HL-60 (cell line): ENCODE data around the gene DNAH1.

Experiments
- DNase-seq, 2 experiments: peaks; one replicate each; pipeline ENCODE4 v3.0.0-alpha.2; 2010 to 2020; ENCODE audit warnings: low read depth in 1 of 2, low spot score in 1 of 2
- H3K27ac ChIP-seq: fragments of 250-450 bp; sonication (Bioruptor Pico); replicated peaks from 2 replicates; pipeline ENCODE4 v1.5.1; 2020; ENCODE audit warnings: mild to moderate bottlenecking, moderate library complexity
- H3K27me3 ChIP-seq: fragments of 250-450 bp; sonication (Bioruptor Pico); 2 replicates; pipeline ENCODE4 v1.5.1; 2021; ENCODE audit warnings: mild to moderate bottlenecking, moderate library complexity; ENCODE audit not compliant: insufficient read depth, poor library complexity, severe bottlenecking
- H3K4me3 ChIP-seq: replicated peaks from 2 replicates; pipeline ENCODE4 v1.5.1; 2011; ENCODE audit warnings: mild to moderate bottlenecking, control low read depth, low read length; ENCODE audit not compliant: insufficient read depth
- CTCF ChIP-seq: IDR thresholded peaks from one replicate; pipeline ENCODE4 v1.5.1; 2011; ENCODE audit warnings: low read length, control low read depth, inconsistent platforms; ENCODE audit not compliant: insufficient read depth
- GABPA ChIP-seq: IDR thresholded peaks from 2 replicates; pipeline ENCODE4 v1.6.1; 2012; ENCODE audit warnings: low read depth
- POLR2AphosphoS5 ChIP-seq: IDR thresholded peaks from 2 replicates; pipeline ENCODE4 v1.6.1; 2012; ENCODE audit warnings: low read depth
- REST ChIP-seq: IDR thresholded peaks from 2 replicates; pipeline ENCODE4 v1.6.1; 2012; ENCODE audit warnings: low read depth; ENCODE audit not compliant: insufficient replicate concordance
- SPI1 ChIP-seq: IDR thresholded peaks from 2 replicates; pipeline ENCODE4 v1.6.1; 2012; ENCODE audit warnings: low read depth, mild to moderate bottlenecking, borderline replicate concordance

The DNAH1 gene

GRCh38 chr3:52364322-52365035, 48.4 kb downstream of the DNAH1 start:
- Histone ChIP-seq H3K27me3 (no peaks in the 10 kb centered on the region), H3K27ac (no peak overlapping the region), H3K4me3 (no peak overlapping the region)
- no peak for DNase-seq
- no peak for TF ChIP-seq REST
- TF ChIP-seq SPI1: no peak
- TF ChIP-seq GABPA: no peak
- TF ChIP-seq POLR2AphosphoS5: no peak
- TF ChIP-seq CTCF: no peak

GRCh38 chr3:52366527-52366926, 50.4 kb downstream of the DNAH1 start:
- TF ChIP-seq POLR2AphosphoS5: no peak
- no peak for TF ChIP-seq SPI1
- no peak for TF ChIP-seq REST
- TF ChIP-seq GABPA: no peak
- TF ChIP-seq CTCF: no peak
- DNase-seq: no peak
- Histone ChIP-seq H3K4me3 (no peak overlapping the region), H3K27ac (no peak overlapping the region), H3K27me3 (no peaks in the 10 kb centered on the region)

- TF ChIP-seq SPI1 (no peak), POLR2AphosphoS5 (no peak), GABPA (no peak), REST (no peak), CTCF (no peak)
- H3K27me3 ChIP-seq: no peaks in the 10 kb centered on the region
- H3K27ac ChIP-seq: no peak overlapping the region
- DNase-seq: no peak
- no peak overlapping the region for H3K4me3 ChIP-seq
These were observed 52.1 kb downstream of the DNAH1 start for GRCh38 chr3:52367891-52368880.
